Measurements from ENCODE around the gene AZU1.
"Not testable (repeated sequence)": the region's sequence is repeated elsewhere in the genome, so short reads cannot be mapped to it uniquely, and the experiment has no call there.

The AZU1 gene

GRCh38 chr19:850979-851335 is 23.3 kb downstream of the AZU1 start:
- Mint-ChIP-seq H3K4me3 (no peak overlapping the region), H3K36me3 (no peaks in the 10 kb centered on the region), H3K9me3 (no peaks in the 10 kb centered on the region), H3K4me1 (peaks cover 7% of the 10 kb centered on the region), H3K27me3 (peaks cover 61% of the 10 kb centered on the region), H3K27ac (no peak overlapping the region)
- no peak for ATAC-seq

- no peaks in the 10 kb centered on the region for H3K9me3 Mint-ChIP-seq
- no peak within 1 kb of the TSS for H3K4me3 Mint-ChIP-seq
- no peaks in the 10 kb centered on the region for H3K36me3 Mint-ChIP-seq
- H3K27ac Mint-ChIP-seq: no peak within 1 kb of the TSS
- H3K27me3 Mint-ChIP-seq: peaks cover 49% of the 10 kb centered on the region
- ATAC-seq: peak; percentile 41
- H3K4me1 Mint-ChIP-seq: peaks cover 7% of the 10 kb centered on the region
Observed at GRCh38 chr19:852136-853013, 24.7 kb downstream of the AZU1 start, which contains the start of gene ELANE. Gene ELANE, plus strand, starts transcription at chr19:852303. Its CDS starts 26 bp downstream, at chr19:852329.

- Mint-ChIP-seq H3K4me3 (no peak overlapping the region), H3K27ac (no peak overlapping the region), H3K9me3 (no peaks in the 10 kb centered on the region), H3K4me1 (peaks cover 10% of the 10 kb centered on the region), H3K27me3 (peaks cover 49% of the 10 kb centered on the region), H3K36me3 (no peaks in the 10 kb centered on the region)
- peak; percentile 64 for ATAC-seq
Observed at GRCh38 chr19:853014-853585, 25.5 kb downstream of the AZU1 start.

GRCh38 chr19:853614-854220 is 26.1 kb downstream of the AZU1 start:
- not testable (repeated sequence) for ATAC-seq, H3K9me3 Mint-ChIP-seq, H3K27ac Mint-ChIP-seq, H3K36me3 Mint-ChIP-seq, H3K4me3 Mint-ChIP-seq, H3K4me1 Mint-ChIP-seq
- peaks cover 49% of the 10 kb centered on the region for H3K27me3 Mint-ChIP-seq

DNA sequence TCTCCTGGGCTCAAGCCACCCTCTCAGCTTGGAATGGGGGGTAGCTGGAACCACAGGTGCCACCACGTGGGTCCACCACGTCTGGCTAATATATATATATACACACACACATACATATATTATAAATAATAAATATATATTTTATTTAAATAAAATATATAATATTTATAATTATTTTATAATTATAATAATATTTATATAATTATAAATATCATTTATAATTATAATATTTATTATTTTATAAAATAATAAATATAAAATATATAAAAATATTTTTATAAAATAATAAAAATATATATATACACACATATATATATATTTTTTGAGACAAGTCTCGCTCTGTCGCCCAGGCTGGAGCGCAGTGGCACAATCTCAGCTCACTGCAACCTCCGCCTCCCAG is 26.9 kb downstream of the AZU1 start:
- H3K9me3 Mint-ChIP-seq: no peaks in the 10 kb centered on the region
- H3K27me3 Mint-ChIP-seq: peaks cover 41% of the 10 kb centered on the region
- peaks cover 10% of the 10 kb centered on the region for H3K4me1 Mint-ChIP-seq
- no peaks in the 10 kb centered on the region for H3K36me3 Mint-ChIP-seq
- H3K4me3 Mint-ChIP-seq: no peak overlapping the region
- ATAC-seq: no peak
- H3K27ac Mint-ChIP-seq: no peak overlapping the region

- Mint-ChIP-seq H3K9me3 (no peaks in the 10 kb centered on the region), H3K27ac (no peak overlapping the region), H3K36me3 (no peaks in the 10 kb centered on the region), H3K27me3 (peaks cover 41% of the 10 kb centered on the region), H3K4me3 (no peak overlapping the region), H3K4me1 (peaks cover 10% of the 10 kb centered on the region)
- no peak for ATAC-seq
Observed at GRCh38 chr19:855142-855541, 27.5 kb downstream of the AZU1 start.

- no peaks in the 10 kb centered on the region for H3K9me3 Mint-ChIP-seq
- H3K27ac Mint-ChIP-seq: no peak overlapping the region
- ATAC-seq: no peak
- H3K4me3 Mint-ChIP-seq: no peak overlapping the region
- H3K27me3 Mint-ChIP-seq: peaks cover 36% of the 10 kb centered on the region
- peaks cover 10% of the 10 kb centered on the region for H3K4me1 Mint-ChIP-seq
- no peaks in the 10 kb centered on the region for H3K36me3 Mint-ChIP-seq
Observed at GRCh38 chr19:855566-856120, 28.0 kb downstream of the AZU1 start.

DNA sequence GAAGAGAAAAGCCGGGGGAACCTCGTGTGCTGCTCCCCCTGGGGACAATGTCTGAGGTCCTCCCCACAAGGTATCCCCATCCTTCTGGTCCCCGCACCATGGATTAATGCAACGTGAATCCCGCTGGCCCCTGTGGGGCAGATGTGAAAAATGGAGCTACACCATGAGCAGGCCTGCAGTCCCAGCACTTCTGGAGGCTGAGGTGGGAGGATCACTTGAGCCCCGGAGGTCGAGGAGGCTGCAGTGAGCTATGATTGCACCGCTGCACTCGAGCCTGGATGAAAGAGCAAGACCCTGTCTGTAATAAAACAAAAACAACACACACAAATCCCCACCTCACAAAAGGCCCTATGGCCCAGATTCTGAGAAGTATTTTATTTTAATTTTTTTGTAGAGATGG is 30.6 kb downstream of the AZU1 start:
- Mint-ChIP-seq H3K27me3 (peaks cover 21% of the 10 kb centered on the region), H3K4me1 (peaks cover 24% of the 10 kb centered on the region), H3K36me3 (no peaks in the 10 kb centered on the region), H3K4me3 (no peak overlapping the region), H3K27ac (no peak overlapping the region), H3K9me3 (no peaks in the 10 kb centered on the region)
- no peak for ATAC-seq

GRCh38 chr19:858868-859843 is 31.5 kb downstream of the AZU1 start, which contains the start of gene CFD:
Gene CFD, plus strand, starts transcription at chr19:859664. Its CDS starts 26 bp downstream, at chr19:859690.
- H3K27ac Mint-ChIP-seq: no peak within 1 kb of the TSS
- H3K27me3 Mint-ChIP-seq: peaks cover 21% of the 10 kb centered on the region
- ATAC-seq: no peak
- peak within 1 kb of the TSS; percentile 56 for H3K4me3 Mint-ChIP-seq
- H3K9me3 Mint-ChIP-seq: no peaks in the 10 kb centered on the region
- H3K36me3 Mint-ChIP-seq: no peaks in the 10 kb centered on the region
- H3K4me1 Mint-ChIP-seq: peaks cover 33% of the 10 kb centered on the region

GRCh38 chr19:861141-861755 is 33.6 kb downstream of the AZU1 start:
- H3K9me3 Mint-ChIP-seq: no peaks in the 10 kb centered on the region
- H3K36me3 Mint-ChIP-seq: no peaks in the 10 kb centered on the region
- no peak for ATAC-seq
- H3K4me1 Mint-ChIP-seq: peaks cover 44% of the 10 kb centered on the region
- no peak overlapping the region for H3K27ac Mint-ChIP-seq
- peaks cover 21% of the 10 kb centered on the region for H3K27me3 Mint-ChIP-seq
- H3K4me3 Mint-ChIP-seq: no peak overlapping the region

DNA sequence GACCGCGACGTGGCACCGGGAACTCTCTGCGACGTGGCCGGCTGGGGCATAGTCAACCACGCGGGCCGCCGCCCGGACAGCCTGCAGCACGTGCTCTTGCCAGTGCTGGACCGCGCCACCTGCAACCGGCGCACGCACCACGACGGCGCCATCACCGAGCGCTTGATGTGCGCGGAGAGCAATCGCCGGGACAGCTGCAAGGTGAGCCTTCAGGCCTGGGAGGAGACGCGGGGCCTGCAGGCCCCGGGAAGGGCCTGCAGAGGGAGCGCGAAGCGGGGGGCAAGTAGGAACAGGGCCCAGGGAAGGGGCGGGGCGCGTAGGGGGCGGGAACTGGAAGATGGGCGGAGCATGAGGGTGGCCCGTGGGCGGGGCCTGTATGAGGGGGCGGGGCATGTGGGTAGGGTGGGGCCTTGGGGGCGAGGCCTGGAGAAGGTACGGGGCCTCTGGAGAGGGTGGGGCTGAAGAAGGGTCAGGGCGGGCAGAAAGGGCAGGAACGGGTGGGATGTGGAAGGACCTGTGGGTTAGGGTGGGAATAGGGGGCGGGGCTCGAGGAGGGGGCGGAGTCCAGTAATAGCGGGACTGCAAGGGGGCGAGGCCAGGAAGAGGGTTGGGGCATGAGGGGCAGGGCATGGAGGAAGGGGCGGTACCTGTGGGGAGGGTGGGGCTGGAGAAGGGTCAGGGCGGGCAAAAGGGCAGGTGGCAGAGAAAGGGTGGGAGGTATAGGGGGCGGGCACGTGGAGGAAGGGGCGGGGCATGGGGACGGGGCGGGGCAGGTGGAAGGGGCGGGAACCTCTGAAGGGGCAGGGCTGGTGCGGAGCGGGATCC is 34.3 kb downstream of the AZU1 start:
- H3K4me1 Mint-ChIP-seq: peaks cover 44% of the 10 kb centered on the region
- H3K27me3 Mint-ChIP-seq: peaks cover 21% of the 10 kb centered on the region
- peak overlapping the region; percentile 73 for H3K27ac Mint-ChIP-seq
- H3K9me3 Mint-ChIP-seq: no peaks in the 10 kb centered on the region
- ATAC-seq: peak; percentile 28
- peak overlapping the region; percentile 13 for H3K4me3 Mint-ChIP-seq
- peaks cover under 1% of the 10 kb centered on the region for H3K36me3 Mint-ChIP-seq

- Mint-ChIP-seq H3K4me3 (peak overlapping the region; percentile 38), H3K27me3 (peaks cover 16% of the 10 kb centered on the region), H3K27ac (peak overlapping the region; percentile 73), H3K4me1 (peaks cover 36% of the 10 kb centered on the region), H3K9me3 (no peaks in the 10 kb centered on the region), H3K36me3 (peaks cover 8% of the 10 kb centered on the region)
- peak; percentile 25 for ATAC-seq
Observed at GRCh38 chr19:862581-863314, 35.1 kb downstream of the AZU1 start.

GRCh38 chr19:863315-863620 is 35.6 kb downstream of the AZU1 start:
- ATAC-seq: no peak
- Mint-ChIP-seq H3K36me3 (peaks cover 11% of the 10 kb centered on the region), H3K9me3 (no peaks in the 10 kb centered on the region), H3K4me1 (peaks cover 34% of the 10 kb centered on the region), H3K27ac (peak overlapping the region; percentile 73), H3K27me3 (peaks cover 11% of the 10 kb centered on the region), H3K4me3 (peak overlapping the region; percentile 38)

Measured in stimulated activated memory B cell treated with anti-CD40 and anti-IgM and Interleukin-4, amounts not matched to agents 10 μg/mL and 1 μg/mL and 100 μg/mL, for 72 hours (primary cell).